Measurements from ENCODE around the gene C19orf12.

Gene C19orf12

DNA sequence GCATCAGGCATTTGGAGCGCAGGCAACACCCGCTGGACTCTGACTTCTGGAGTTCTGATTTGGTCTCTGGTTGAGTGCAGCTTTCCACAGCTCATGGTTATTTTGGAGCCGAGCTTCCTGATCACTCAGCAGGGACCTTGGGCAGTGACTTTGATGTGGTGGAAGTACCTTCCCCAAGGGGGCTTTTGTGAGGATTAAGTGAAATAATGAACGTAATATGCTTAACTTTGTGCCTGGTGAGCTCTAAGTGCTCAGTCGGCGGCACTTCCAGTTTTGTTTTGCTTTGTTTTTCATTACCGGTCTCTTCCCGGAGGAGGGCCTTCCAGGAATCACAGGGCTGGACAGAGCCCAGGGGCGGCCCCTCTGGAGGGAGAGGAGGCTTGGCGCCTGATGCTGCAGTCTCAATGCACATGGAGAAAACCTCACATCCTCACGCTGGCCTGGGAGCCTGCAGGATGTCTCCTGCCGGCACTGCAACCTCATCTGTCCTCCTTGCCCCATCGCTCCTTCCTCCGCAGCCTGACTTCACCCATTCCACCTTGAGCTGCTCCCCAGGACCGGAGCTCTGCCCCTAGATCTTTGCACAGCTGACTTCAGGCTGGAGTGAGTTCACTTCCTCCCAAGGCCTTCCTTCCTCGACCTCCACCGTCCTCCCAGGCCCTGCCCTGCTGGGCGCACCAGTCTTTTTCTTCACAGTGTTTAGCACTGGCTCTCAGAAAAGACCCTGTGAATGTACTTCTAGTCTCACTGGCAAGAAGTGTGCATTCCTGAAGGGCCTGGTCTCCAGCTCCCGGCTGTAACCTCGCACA, 48.3 kb downstream of the C19orf12 start:
- H3K27ac Mint-ChIP-seq = peak overlapping the region; percentile 84
- no peaks in the 10 kb centered on the region for H3K9me3 Mint-ChIP-seq
- H3K36me3 Mint-ChIP-seq = peaks cover 3% of the 10 kb centered on the region

DNA sequence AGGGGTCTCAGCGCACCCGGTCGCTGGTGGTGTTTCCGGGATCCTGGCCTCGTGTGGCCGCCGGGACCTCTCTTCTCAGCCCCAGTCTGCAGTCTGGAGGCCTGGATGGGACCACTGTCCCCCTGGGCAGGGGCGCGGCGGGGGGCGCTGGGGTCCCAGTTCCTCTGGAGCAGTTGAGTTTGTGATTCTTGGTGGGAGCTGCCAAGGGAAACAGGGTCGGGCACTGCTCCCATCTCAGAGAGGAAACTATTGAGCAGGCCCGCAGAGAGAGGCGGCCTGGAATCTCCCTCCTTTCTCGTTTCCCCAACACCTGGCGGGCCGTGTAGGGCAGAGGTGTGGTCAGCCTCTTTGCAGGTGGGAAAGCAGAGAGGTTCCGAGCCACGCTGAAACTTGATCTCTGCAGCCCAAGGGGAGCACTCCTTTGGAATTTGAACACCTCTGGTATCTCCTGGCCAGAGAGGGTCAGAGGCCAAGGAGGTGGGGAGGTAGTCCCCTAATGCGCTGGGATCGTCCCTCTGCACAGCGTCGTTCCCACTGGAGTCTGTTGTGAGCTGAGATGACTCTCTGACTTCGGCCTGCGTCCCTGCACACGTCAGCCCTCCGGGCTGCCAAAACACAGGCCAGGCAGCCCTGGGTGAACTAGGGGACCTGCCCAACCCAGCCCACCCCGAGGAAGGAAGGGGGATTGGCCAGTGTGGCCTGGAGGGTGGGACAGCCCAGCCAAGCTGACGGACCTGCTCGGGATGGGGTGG, 49.1 kb downstream of the C19orf12 start:
- H3K27ac Mint-ChIP-seq = peak overlapping the region; percentile 84
- H3K4me1 Mint-ChIP-seq = peaks cover 74% of the 10 kb centered on the region
- H3K27me3 Mint-ChIP-seq = no peaks in the 10 kb centered on the region
- H3K36me3 Mint-ChIP-seq = peaks cover 3% of the 10 kb centered on the region
- H3K9me3 Mint-ChIP-seq = no peaks in the 10 kb centered on the region
- H3K4me3 Mint-ChIP-seq = peak overlapping the region; percentile 91

More for the DNA sequence above, 48.3 kb downstream of the C19orf12 start:
- Mint-ChIP-seq H3K4me3 (peak overlapping the region; percentile 91), H3K4me1 (peaks cover 77% of the 10 kb centered on the region), H3K27me3 (no peaks in the 10 kb centered on the region)

DNA sequence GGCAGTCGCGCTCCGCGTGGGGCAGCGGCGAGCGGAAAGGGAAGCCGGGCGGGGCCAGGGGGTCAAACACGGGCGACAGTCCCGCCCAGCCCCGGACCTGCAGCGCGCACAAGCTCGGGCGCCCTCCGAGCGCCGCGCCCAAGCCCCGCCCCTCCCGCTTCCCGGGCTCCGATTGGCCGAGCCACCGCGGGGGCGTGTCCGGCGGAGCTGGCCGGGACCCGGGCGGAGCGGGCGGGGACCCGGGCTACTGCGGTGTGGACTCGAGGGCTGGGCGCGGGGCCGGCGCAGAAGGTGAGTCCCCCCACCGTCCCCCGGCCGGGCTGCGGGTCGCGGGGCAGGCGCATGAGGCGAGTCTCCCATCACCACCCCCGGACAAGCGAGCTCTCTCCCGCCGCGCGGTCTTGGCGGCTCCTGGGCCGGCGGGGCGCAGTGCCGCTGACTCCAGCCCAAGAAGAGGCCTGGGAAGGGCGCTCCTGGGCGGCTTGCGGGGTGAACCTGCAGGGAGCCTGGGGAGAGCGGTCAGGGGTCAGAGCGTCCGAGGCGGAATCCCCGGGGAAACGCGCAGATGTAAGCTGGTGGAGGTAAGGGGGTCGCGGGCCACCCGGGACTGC, 49.7 kb downstream of the C19orf12 start, which contains the start of gene PLEKHF1:
Gene PLEKHF1 (plus strand): TSS at position 247 of the 611 bp plus-strand sequence. CDS start 8,379 bp downstream, outside the sequence.
- Mint-ChIP-seq H3K4me1 (peaks cover 72% of the 10 kb centered on the region), H3K9me3 (no peaks in the 10 kb centered on the region), H3K4me3 (peak within 1 kb of the TSS; percentile 91), H3K36me3 (peaks cover 3% of the 10 kb centered on the region), H3K27ac (peak within 1 kb of the TSS; percentile 84), H3K27me3 (no peaks in the 10 kb centered on the region)

DNA sequence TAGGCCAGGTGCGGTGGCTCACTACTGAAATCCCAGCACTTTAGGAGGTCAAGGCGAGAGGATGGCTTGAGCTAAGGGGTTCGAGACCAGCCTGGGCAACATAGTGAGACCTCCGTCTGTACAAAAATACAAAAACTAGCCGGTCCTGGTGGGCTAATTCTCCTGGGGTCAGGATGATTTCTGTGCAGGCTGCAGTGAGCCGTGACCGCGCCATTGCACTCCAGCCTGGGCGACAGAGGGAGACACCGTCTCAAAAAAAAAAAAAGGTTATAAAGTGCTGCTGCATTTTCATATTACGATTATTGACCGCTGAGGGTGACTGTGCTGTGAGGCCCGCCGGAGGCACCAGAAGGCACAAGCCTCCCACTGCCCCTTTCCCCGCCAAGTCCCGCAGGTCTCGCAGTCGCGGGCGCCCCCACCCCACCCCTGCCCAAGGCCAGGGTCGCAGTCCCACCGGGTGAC, 50.3 kb downstream of the C19orf12 start:
- peak overlapping the region; percentile 81 for H3K4me3 Mint-ChIP-seq
- H3K27me3 Mint-ChIP-seq = no peaks in the 10 kb centered on the region
- H3K36me3 Mint-ChIP-seq = peaks cover 1% of the 10 kb centered on the region
- no peaks in the 10 kb centered on the region for H3K9me3 Mint-ChIP-seq
- peaks cover 66% of the 10 kb centered on the region for H3K4me1 Mint-ChIP-seq
- H3K27ac Mint-ChIP-seq = peak overlapping the region; percentile 46

DNA sequence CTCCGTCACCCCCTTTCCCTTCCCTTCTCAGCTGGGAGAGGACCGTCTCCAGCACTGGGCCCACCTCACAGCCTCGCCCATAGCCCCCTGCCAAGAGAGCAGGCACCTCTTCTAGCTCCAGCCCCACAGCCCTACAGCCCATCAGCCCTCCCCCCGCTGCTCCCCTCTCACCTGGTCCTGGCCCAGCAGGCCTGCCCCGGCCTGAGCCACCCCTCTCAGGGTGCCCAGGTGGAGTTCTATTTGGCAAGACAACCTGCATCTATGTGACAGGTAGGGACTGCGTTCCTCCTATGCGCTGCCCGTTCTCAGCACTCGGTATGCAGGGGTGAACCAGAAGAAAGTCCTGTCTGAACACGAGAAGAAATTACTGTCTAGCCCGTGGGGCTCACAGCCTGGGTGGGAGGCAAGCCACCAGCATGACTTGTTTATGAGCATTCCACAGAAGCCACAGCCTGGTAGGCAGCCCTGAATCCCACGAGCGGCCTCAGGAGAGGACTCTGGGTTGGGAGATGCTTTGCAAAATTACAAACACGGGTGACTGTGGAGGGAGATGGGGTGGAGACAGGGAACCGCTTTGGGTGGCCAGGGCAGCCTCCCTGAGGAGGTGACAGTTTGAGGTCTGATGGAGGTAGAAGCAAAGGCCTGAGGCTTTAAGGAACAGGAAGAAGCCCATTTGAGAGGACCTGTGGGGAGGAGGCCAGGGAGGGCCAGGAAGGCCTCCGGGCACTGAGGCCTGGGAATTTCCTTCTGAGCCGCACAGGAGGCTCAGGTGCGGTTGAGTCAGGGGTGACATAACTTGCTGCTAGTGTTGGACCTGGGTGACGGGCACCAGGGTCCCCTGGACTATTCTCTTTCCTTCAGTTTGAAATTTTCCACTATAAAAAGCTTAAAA, 51.0 kb downstream of the C19orf12 start:
- peaks cover 60% of the 10 kb centered on the region for H3K4me1 Mint-ChIP-seq
- no peaks in the 10 kb centered on the region for H3K9me3 Mint-ChIP-seq
- H3K27me3 Mint-ChIP-seq = no peaks in the 10 kb centered on the region
- H3K27ac Mint-ChIP-seq = peak overlapping the region; percentile 68
- peak overlapping the region; percentile 81 for H3K4me3 Mint-ChIP-seq
- H3K36me3 Mint-ChIP-seq = no peaks in the 10 kb centered on the region

DNA sequence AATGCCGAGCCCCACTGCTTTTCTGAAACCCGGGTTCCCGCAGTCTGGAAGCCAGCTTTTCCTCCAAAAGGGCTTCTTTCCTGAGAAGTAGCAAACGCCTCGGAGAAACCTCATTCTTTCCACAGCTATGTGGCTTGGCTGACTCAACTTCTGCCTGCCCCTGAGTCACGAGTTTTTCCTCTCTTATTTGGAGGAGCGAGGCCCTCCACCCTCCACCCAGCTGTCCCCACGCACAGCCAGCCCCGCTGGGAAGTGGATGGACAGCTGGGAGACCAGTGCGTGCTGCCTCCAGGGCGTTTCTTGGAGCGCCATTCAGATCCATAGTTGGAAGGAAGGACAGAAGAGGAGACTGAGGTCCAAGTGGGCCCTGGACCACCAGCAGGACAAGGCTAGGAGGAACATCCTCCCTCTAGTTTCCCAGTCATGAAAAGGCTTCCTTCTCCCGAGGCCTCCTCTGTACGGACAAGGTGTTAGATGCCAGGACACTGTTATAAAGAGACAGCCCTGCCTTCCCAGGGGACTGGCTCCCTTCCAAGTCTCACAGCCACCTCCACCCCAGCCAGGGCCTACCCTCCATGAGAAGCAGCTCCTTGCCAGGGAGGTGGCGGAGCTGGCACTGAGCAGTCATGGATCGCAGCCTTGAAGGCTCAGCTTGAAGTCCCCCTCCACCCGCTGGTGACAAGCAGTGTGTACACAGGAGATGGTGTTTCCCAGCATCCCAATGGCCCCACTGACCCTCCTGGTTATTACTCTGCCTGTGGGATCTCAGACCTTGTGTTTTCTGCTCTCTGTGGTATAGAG, 52.3 kb downstream of the C19orf12 start:
- Mint-ChIP-seq H3K27me3 (no peaks in the 10 kb centered on the region), H3K4me1 (peaks cover 48% of the 10 kb centered on the region), H3K36me3 (no peaks in the 10 kb centered on the region), H3K27ac (no peak overlapping the region), H3K4me3 (peak overlapping the region; percentile 26), H3K9me3 (no peaks in the 10 kb centered on the region)

DNA sequence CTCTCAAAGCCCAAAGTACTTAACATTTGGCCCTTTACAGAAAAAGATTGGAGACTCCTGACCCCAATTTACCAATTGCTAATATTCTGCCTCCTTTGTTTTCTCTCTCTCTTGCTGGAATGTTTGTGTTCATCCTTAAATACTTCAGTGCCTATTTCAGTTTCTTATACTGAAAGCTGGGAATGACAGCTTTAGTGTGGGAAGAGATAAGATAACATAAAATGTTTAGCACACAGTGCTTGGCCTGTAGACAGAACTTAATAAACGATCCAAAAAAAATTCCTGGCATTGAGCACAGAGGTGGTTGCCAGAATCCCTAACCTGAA, 52.8 kb downstream of the C19orf12 start:
- Mint-ChIP-seq H3K27me3 (no peaks in the 10 kb centered on the region), H3K4me1 (peaks cover 42% of the 10 kb centered on the region), H3K27ac (peak overlapping the region; percentile 51), H3K36me3 (no peaks in the 10 kb centered on the region), H3K9me3 (no peaks in the 10 kb centered on the region), H3K4me3 (no peak overlapping the region)

DNA sequence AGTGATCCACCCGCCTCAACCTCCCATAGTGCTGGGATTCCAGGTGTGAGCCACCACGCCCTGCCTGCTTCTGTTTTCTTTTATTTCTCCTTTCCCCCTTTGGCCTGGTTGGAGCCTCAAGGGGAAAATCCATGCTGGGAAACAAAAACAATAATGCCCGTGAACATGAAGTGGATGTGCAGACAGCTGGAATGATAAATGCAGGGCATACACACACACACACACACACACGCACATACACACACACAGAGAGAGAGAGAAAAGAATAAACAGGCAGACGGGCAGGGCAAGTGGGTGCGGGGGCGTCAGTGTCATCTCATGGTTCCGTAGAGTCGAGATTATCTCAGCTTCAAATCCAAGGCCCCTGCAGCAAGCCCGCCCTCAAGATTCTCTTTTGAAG, 54.2 kb downstream of the C19orf12 start:
- Mint-ChIP-seq H3K4me3 (peak overlapping the region; percentile 0), H3K27me3 (no peaks in the 10 kb centered on the region), H3K9me3 (no peaks in the 10 kb centered on the region), H3K36me3 (no peaks in the 10 kb centered on the region), H3K4me1 (peaks cover 33% of the 10 kb centered on the region), H3K27ac (peak overlapping the region; percentile 46)

DNA sequence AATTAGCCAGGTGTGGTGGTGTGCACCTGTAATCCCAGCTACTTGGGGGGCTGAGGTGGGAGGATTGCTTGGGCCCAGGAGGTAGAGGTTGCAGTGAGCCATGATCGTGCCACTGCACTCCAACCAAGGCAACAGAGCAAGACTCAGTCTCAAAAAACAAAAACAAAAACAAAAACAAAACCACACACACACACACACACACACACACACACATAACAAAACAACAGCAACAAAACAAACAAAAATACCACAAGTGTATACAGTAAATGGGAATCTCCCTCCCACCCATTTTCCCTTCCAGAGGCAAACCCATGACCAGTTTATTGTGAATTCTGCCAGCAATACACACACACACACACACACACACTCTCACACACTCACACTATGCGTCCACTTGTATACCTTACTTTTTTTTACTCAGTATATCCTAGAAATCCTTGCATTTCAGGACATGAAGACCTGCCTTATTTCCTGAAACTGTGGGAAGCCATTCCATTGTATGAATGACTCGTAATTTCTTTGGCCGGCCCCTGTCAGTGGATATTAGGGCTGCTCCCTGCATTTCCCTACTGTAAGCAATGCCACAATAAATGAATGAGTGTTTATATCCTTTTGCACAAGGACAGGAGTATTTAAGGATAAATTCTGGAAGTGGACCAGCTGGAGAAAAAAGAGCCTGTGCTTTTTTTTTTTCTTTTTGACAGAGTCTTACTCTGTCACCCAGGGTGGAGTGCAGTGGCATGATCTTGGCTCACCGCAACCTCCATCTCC, 56.7 kb downstream of the C19orf12 start:
- Mint-ChIP-seq H3K27ac (no peak overlapping the region), H3K36me3 (no peaks in the 10 kb centered on the region), H3K27me3 (no peaks in the 10 kb centered on the region)

DNA sequence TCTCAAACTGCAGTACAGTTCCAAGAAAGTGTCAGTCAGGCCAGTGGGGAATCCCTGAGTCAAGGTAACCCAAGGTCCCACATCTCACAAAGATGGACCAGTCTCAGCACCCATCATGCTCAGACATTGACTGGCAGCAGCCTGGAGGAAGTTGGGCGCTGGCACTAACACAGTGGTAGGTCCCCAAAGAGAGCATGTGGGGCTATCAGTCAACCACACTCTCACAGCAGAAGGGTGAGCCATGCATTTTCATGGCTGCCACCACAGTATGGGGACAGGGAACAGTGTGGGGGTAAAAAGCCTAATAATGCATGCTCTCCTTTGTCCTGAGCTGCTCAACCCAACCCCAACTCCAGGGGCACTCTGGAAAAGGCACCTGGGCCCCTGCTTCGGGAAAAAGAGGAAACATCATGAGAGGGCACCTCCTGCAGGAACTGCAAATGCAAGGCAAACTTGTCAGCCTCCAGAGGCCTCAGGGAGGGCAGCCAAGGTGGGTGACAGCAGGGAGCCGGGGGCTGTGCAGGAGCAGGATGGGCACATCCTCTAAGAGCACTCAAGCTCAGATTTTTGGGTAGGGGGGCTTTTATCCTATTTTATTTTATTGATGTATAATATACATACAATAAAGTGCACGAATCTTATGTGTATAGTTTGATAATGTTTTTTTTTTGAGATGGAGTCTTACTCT, 59.3 kb downstream of the C19orf12 start:
- no peak overlapping the region for H3K4me3 Mint-ChIP-seq
- peaks cover 8% of the 10 kb centered on the region for H3K4me1 Mint-ChIP-seq
- H3K27me3 Mint-ChIP-seq = no peaks in the 10 kb centered on the region
- no peaks in the 10 kb centered on the region for H3K9me3 Mint-ChIP-seq
- H3K36me3 Mint-ChIP-seq = no peaks in the 10 kb centered on the region
- no peak overlapping the region for H3K27ac Mint-ChIP-seq

More for the DNA sequence above, 56.7 kb downstream of the C19orf12 start:
- Mint-ChIP-seq H3K4me3 (no peak overlapping the region), H3K9me3 (no peaks in the 10 kb centered on the region), H3K4me1 (peaks cover 25% of the 10 kb centered on the region)

DNA sequence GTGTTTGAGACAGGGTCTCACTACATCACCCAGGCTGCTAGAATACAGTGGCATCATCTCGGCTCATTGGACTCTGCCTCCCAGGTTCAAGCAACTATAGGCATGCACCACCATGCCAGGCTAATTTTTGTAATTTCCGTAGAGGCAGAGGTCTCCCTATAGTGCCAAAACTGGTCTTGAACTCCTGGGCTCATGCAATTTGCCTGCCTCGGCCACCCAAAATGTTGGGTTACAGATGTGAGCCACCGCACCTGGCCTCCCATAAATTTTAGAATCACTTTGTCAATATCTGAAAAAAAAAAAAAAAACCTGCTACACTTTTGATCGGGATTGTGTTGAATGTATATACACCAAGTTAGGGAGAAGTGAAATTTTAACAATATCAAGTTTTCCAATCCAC, 61.7 kb downstream of the C19orf12 start:
- Mint-ChIP-seq H3K9me3 (no peaks in the 10 kb centered on the region), H3K4me1 (peaks cover 5% of the 10 kb centered on the region), H3K36me3 (no peaks in the 10 kb centered on the region)

DNA sequence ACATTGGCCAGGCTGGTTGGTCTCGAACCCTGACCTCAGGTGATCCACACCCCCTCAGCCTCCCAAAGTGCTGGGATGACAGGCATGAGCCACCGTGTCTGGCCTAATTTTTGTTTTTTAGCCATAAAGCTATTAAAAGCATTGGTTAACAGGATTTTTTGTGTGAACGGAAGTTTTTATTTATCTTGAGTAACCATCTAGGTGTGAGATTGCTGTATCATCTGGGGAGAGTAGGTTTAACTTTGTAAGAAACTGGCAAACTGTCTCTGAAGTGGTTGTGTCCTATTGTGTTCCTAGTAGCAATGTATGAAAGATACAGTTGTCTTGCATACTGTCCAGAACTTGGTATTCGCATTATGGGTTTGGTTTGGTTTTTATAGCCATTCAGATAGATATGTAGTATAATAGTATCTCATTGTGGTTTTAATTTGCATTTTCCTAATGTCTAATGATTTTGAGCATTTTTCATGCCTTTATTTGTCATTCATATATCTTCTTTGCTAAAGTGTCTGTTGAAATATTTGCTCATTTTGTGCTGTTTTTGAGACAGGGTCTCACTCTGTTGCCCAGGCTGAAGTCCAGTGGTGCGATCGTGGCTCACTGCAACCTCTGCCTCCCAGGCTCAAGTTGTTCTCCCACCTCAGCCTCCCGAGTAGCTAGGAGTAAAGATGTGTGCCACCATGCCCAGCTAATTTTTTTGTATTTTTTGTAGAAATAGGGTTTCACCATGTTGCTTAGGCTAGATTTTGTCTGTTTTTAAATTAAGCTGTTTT, 63.3 kb downstream of the C19orf12 start:
- Mint-ChIP-seq H3K4me3 (peak overlapping the region; percentile 1), H3K4me1 (peaks cover 5% of the 10 kb centered on the region)

More for the DNA sequence above, 61.7 kb downstream of the C19orf12 start:
- H3K4me3 Mint-ChIP-seq = no peak overlapping the region
- no peak overlapping the region for H3K27ac Mint-ChIP-seq
- H3K27me3 Mint-ChIP-seq = no peaks in the 10 kb centered on the region

More for the DNA sequence above, 63.3 kb downstream of the C19orf12 start:
- H3K9me3 Mint-ChIP-seq = no peaks in the 10 kb centered on the region
- no peak overlapping the region for H3K27ac Mint-ChIP-seq
- no peaks in the 10 kb centered on the region for H3K36me3 Mint-ChIP-seq
- H3K27me3 Mint-ChIP-seq = no peaks in the 10 kb centered on the region
